Head of caudate nucleus (tissue), 42 donors: ENCODE results near the gene HAP1.
"Not testable (repeated sequence)": the region's sequence is repeated elsewhere in the genome, so short reads cannot be mapped to it uniquely, and the experiment has no call there.

Source experiments
- DNase-seq, 42 donors: peaks; one replicate each; pipeline versions ENCODE4 v3.0.0 to v3.0.0-alpha.2; 2020 to 2021; ENCODE audit warnings: mixed read lengths in 7 of 42
- intact Hi-C: fragments of 100-400 bp; cut with DNase I; formaldehyde crosslinking; loops from one replicate; pipeline ENCODE4 v1.15.0; 2022

Gene HAP1, protein sequence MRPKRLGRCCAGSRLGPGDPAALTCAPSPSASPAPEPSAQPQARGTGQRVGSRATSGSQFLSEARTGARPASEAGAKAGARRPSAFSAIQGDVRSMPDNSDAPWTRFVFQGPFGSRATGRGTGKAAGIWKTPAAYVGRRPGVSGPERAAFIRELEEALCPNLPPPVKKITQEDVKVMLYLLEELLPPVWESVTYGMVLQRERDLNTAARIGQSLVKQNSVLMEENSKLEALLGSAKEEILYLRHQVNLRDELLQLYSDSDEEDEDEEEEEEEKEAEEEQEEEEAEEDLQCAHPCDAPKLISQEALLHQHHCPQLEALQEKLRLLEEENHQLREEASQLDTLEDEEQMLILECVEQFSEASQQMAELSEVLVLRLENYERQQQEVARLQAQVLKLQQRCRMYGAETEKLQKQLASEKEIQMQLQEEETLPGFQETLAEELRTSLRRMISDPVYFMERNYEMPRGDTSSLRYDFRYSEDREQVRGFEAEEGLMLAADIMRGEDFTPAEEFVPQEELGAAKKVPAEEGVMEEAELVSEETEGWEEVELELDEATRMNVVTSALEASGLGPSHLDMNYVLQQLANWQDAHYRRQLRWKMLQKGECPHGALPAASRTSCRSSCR

DNA sequence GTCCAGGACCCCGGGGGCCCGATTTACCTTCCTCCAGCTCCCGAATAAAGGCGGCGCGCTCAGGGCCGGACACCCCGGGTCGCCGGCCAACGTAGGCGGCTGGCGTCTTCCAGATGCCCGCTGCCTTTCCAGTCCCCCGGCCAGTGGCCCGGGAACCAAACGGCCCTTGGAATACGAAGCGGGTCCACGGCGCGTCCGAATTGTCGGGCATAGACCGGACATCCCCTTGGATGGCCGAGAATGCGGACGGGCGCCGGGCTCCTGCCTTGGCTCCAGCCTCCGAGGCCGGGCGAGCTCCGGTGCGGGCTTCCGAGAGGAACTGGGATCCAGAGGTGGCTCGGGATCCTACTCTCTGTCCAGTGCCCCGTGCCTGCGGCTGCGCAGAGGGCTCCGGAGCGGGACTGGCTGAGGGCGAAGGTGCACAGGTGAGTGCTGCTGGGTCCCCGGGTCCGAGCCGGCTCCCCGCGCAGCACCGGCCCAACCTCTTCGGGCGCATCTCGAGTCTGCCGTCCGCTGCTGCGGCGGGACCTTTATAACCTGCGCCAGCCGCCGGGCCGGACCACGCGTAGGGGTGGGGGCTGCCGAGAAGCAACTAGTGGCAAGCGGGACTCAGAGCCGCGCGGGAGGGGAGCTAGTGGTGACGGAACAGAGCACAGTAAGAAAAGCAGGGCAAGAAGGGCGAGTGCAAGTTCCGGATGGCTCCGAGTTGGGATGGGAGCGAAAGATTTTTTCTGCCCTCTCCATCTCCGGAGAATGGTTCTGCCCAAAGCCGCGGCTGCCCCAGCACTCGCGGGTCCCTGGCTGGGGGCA lies at the start of gene HAP1:
Gene HAP1, minus strand, starts transcription at position 505 of the 810 bp plus-strand sequence. Its CDS starts 9 bp downstream, at position 496.
- DNase-seq, result peak in 40 of 42 donors; percentile 22 to 79 (median 53)

DNA sequence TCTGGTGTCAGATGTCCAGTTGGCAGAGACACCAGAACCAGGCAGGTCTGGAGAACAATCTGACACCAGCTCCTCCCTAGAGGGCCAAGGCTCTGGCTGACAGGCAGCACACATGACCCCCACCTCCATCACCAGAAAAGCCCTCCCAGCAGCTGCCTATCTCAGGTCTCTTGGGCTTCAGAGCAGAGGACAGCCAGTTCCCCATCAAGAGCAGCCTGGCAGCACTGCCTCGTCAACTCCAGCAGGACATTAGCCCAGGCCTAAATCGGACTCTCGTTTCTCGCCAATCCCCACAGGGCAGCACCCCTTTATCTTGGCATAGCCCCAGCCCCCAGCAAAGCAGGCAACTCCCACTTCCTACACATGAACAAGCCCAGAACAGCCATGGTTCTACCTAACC lies 47.7 kb upstream of the HAP1 start:
- no peak for DNase-seq
- intact Hi-C loops, result no loop called here

More for the DNA sequence above, at the start of gene HAP1:
- intact Hi-C loops, result no loop called here

DNA sequence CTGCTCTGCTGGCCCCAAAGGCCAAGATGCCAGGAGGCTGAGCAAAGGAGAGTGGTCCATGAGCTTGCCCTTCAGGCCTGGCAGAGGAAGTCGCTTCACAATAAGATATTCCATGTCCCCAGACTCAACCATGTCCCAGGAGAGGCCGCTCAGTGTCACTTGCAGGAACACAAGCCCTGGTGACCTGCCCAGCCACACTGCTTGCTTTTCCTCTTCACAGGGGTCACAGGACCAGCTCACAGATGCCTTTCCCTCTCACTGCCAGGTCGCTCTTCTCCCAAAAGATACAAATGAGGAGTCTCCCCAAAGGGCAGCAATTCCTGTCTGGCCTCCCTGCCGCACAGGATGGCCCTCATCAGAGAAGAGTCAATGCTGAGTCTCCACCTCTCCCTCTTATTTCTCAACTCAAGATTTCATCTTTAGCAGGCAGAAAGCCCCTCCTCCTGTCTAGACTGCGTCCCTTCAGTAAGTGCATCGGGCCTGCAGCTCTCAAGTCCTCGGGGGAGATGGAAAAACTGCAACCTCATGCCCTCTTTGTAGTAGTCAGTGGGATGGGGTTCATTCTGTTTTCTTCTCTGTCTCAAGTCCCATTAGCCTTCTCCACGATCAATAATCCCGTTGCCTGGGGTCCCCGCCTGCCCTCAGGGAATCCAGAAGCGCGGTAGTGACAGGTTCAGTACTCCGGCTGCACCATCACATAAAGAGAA lies 47.1 kb upstream of the HAP1 start:
- no peak for DNase-seq
- intact Hi-C loops, result no loop called here

DNA sequence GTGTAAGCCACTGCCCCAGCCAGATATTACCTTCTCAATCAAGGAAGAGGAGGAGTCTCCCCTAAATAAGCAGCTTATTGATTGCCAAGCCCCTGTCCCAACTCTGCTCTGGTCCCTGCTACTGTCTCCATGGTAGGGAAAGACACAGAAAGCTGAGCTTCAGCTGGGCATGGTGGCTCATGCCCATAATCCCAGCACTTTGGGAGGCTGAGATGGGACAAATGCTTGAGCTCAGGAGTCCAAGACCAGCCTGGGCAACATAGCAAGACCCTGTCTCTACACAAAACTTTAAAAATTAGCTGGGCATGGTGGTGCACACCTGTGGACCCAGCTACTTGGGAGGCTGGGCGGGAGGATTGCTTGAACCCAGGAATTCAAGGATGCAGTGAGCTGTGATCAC lies 45.5 kb upstream of the HAP1 start:
- intact Hi-C loops, result no loop called here
- DNase-seq, result no peak

DNA sequence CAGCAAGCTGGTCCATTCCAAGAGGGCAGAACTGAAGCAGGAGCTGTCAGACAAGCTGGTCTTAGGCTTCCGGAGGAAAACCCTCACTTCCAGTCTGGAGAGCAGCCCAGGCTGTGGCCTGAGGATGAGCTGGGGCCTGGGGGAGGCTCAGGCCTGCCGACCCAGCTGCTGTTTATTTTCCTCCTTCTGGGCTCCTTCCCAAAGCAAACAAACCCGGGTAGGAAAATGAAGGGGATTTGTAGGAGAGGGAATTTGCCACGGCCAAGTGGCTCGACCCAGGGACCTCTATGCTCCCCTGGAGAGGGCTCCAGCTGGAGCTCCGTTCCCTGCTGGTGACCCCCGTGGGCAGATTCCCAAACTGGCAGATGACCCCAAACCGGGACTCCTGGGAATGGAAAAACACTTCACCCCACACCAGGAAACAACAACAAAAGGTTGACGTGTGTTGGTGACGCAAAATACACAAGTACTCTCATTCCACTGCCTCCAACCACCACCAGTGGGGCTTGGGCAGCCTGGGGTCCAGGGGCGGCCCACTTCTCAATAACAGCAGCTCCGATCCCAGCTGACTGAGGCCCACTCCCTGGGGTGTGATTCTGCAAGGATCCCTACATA lies 43.2 kb upstream of the HAP1 start:
- peak in 27 of 42 donors; percentile 18 to 71 (median 42) for DNase-seq
- intact Hi-C loops, result no loop called here

DNA sequence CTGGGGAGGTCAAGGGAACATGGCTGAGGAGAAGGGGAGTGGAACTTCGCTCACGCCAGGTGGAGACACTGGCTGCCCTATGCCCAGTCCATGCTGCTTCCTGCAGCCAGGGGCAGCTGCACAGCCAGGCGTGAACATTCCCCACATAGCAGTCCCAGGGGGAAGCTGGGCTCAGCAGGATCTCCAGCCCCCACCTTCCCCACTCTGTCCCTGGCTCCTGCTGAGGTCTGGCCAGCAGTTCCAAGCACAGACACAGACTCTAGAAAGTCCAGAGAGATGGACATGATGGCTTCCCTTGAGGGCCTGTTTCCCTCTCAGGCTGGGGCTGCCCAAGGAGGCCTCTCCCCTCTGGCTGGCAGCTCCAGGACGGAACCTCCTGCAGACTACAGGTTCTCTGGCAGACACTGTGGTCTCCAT lies 42.7 kb upstream of the HAP1 start:
- peak in 9 of 42 donors; percentile 18 to 53 (median 35) for DNase-seq
- intact Hi-C loops, result no loop called here

DNA sequence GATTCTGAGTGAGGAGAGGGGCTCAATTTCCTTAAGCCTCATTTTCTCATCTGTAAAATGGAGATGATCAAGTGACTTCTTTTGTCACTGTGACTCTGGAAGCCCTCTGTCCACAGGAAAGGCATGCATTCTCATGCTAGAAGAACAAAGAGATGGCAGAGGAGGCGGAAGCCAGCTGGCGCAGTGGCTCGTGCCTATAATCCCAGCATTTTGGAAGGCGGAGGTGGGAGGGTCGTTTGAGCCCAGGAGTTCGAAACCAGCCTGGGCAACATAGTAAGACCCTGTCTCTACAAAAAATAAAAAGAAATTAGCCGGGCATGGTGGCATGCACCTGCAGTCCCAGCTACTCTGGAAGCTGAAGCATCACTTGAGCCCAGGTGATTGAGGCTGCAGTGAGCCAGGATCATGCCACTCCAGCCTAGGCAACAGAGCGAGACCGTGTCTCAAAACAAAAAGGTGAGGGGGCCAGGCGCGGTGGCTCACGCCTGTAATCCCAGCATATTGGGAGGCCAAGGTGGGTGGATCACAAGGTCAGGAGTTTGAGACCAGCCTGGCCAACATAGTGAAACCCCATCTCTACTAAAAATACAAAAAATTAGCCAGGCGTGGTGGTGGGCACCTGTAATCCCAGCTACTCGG lies 41.9 kb upstream of the HAP1 start:
- intact Hi-C loops, result not testable (repeated sequence)
- peak in 12 of 42 donors; percentile 17 to 60 (median 40) for DNase-seq

DNA sequence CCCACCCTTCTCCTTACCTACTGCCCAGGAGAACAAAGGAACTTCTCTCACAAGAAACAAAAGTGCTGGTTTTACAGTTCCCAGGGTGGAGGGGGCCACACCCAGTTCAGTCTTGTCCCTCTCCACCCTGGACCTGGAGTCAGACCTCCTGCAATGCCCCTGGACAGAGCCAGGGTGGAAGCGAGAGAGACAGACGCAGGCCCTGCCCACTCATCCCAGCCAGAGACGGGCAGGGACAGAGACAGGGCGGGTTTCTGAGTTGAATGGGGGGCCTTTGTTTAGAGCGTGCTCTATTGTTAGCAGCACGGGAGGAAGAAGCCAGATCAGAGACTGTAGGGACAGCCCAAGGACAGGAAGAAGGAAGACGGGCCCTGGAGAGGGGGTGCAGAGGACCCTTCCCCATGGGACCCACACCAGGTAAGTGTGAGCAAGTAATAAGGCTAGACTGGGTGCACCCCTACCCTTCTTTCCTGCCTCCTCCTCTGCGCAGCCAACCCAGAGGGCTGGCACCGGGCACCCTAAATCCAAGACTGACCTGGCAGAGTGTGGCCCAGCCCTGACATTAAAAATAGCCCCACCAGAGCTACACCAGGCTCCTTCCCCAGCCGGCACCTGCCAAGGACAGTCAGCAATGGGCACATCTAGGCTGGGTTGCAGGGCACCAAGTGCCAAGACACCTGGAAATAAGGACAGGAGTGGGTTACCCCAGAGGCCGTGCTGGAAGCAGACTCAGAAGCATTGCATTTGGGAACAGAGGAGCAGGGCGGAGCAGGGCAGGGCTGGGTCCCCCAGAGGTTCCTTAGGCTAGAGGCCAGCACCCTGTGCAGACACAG lies 41.2 kb upstream of the HAP1 start:
- intact Hi-C loops, result no loop called here
- DNase-seq, result peak; percentile 42 to 90 (median 76)

DNA sequence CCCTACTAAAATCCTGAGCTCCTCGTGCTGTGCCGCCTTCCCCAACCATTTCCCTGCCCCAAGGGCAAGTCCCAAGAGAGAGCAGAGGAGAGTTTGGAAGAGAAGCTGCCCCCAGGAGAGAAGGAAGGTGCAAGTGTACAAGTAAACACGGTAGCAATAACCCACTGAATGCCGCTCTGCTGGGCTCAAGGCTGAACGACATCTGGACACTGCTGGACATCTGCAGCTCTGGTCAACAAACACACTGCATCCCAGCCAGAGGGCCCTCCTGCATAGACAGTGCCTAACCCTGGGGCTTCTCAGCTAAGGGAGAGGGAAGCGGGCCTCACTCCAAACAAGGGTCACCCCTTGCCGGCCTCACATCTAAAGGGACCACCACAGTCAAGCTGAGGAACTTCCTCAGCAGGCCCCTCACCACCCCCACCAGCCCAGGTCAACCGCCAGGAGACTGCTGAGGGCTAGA lies 39.3 kb upstream of the HAP1 start:
- intact Hi-C loops, result no loop called here
- peak in 12 of 42 donors; percentile 15 to 64 (median 40) for DNase-seq

DNA sequence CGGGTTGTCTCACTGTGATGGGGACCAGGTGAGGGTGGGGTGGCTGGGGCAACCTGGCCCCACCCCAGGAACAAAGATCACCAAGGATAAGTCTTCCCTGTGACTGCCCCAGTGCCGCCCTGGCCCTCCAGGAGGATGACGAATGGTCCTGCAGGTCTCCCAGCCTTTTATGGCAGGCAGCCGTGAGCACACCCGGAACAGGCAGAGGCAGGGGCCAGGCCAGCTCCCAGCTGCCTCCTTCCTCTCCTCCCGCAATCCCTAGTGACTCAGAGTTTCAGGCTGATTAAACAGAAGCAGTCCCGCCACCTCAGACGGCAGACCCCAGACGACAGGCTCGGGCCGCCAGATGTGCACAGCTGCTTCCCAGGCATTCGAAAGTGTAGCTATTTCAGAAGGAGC lies 38.7 kb upstream of the HAP1 start:
- intact Hi-C loops, result no loop called here
- no peak for DNase-seq

DNA sequence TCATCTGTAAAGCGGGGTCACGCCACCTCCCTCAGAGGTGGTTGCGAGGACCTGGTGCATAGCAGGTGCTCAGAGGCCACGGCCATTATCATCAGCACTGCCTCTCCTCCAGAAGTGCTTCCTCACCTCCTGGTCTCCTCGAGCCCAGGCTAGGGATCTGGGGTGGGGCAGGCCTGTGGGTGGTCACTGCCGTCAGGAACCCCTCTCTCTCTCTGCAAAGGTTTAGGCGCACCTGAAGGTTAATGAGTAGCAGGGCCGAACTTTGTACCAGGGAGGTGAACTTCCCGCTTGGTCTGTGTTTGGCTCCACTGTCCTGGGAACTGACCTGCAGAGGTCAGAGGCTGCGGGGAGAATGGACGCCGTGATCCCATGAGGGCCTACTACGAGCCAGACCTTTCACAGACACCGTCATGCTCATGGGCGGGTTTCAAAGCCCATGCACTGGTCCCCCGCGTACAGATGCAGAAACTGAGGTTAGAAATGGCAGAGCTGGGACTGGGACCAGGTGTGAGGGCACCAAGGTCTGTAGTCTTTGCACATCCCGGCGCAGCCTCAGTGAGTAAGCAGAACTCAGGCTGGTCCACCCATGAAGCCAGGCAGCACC lies 38.2 kb upstream of the HAP1 start:
- no peak for DNase-seq

DNA sequence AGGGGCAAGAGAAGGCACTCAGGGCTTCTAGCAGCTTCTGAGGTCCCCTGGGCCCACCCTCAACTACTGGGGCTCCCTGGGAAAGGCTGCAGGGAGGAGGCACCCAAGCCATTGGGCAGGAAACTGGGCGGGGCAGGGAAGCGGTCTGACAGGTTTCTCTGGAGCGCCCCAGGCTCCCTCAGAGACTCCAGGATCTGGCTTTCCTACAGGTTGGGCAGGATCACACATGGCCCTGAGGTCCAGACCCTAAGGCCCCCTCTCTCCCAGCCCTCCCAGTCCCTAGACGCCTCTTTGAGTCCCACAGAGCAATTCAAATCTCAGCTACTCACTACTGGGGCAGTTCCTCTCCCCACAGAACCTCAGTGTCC lies 37.8 kb upstream of the HAP1 start:
- intact Hi-C loops, result no loop called here
- no peak for DNase-seq

More for the DNA sequence above, 38.2 kb upstream of the HAP1 start:
- intact Hi-C loops, result no loop called here

DNA sequence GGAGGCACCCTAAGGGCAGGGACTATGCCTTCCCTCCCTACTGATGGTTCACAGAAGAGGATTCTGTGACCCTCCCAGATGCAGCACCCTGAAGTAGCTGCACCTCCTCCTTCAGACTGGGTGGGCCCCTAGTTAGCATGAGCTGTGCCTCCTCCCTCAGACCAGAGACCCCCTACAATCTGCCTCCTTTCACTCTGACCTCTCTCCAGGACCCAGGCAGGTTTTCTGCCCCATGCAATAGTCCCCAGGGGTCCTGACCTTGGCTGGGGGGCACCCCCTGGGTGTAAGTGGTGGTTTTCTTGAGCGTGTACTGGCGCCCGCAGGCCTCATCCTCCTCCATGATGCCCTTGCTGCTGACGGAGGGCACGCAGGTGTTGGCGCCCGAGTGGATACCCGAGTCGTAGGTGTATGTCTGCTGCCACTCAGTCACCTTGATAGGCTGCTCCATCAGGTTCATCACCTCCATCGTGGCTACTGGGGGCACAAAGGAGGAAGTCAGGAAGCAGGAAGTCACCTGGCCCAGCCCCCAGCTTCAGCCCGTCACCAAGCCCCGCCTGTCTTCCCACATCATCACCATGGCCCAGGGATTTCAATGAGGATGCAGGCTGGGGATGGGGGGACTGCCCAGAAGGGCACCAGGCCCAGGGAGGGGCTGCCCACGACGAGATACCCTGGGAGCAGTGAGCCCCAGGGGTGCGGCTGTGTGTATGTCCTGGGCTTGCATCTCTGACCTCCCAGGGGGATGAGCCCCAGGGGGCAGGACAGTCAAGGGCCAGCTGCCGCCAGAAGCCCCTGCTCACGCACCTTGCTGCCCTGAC lies 37.2 kb upstream of the HAP1 start:
- intact Hi-C loops, result no loop called here
- DNase-seq, result no peak

DNA sequence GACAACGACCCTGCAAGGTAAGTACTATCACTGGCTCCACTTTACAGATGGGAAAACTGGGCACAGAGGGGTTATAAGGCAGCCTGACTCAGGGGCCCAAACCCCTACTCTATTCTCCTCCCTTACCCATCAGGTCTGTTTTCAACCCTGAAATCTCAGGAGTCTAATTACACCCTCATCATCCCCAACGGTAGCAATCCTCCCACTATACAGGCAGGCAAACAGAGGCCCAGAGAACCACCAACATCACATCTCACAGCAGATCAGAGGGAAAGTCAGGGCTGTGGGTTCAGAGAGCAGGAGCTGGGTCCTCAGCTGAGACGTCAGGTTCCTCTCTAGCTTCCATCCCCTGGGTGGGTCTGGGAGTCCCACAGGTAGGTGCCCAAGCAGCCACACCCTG lies 35.5 kb upstream of the HAP1 start:
- no peak for DNase-seq
- intact Hi-C loops, result no loop called here

DNA sequence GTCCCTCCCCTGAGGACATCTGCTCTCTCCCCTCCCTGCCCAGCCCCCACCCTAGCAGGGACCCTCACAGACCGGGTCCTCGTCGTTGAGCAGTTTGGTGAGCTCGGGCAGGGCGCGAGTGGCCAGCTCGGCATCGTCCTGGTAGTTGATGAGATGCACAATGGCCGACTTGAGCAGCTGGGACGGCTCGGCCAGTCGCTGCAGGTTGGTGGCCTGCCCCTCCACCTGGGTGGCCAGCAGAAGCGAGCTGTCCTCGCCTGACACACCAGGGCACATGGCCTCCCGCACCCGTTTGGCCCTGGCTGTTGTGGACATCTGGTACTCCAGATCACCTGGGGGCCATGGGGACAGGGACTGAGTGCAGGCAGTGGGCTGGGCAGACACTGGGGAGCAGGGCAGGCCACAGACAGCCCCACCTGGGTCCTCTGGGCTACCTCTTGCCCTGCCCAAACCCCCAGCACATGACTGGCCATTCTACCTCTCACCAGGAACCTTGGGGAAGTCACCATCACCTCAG lies 35.0 kb upstream of the HAP1 start:
- intact Hi-C loops, result no loop called here
- no peak for DNase-seq
